SK-N-SH (cell line): ENCODE results near the gene APP. TPM values are rescaled to one million over a fixed set of nuclear protein-coding genes. Genes with fewer than 3 reads are reported as not detected.

Source experiments
- CTCF ChIA-PET: fragments of 300-600, 350-600 bp; formaldehyde crosslinking; extraction: SDS; loops from one replicate; lab custom pipeline; 2021; lab: Yijun Ruan, JAX
- POLR2A ChIA-PET: fragments of 350-600 bp; sonication (Branson Sonifier 250); formaldehyde crosslinking; extraction: SDS; loops from one replicate; lab custom pipeline; 2020; ENCODE audit warnings: antibody characterized with exemption, inconsistent platforms; lab: Yijun Ruan, JAX
- DNase-seq: peaks from one replicate; pipeline ENCODE4 v3.0.0; 2012
- H2AFZ ChIP-seq: fragments of 200-600 bp; sonication (generic); 2 replicates; pipeline ENCODE4 v1.8.1; 2016; ENCODE audit warnings: antibody characterized with exemption, mild to moderate bottlenecking, low read depth
- H3F3A ChIP-seq: fragments of 200-600 bp; sonication (generic); replicated peaks from 2 replicates; pipeline ENCODE3; 2016; ENCODE audit warnings: antibody characterized with exemption, mild to moderate bottlenecking; ENCODE audit not compliant: insufficient read depth
- H3K27ac ChIP-seq, 2 experiments: fragments of 200-500 bp in 1 of 2; fragments of 200-600 bp in 1 of 2; sonication (Bioruptor generic) in 1 of 2; sonication (generic), shearing (Covaris generic) in 1 of 2; 2 replicates each; pipeline versions ENCODE4 v1.5.1 to v1.6.1; 2014 to 2016; ENCODE audit warnings: low read depth in 2 of 2, inconsistent platforms in 1 of 2, low read length in 1 of 2, mild to moderate bottlenecking in 1 of 2, mixed read lengths in 1 of 2
- H3K27me3 ChIP-seq: fragments of 200-600 bp; sonication (generic), shearing (Covaris generic); 2 replicates; pipeline ENCODE4 v1.6.1; 2016; ENCODE audit warnings: mixed run types; ENCODE audit not compliant: insufficient read depth
- H3K36me3 ChIP-seq, 2 experiments: fragments of 200-500 bp in 1 of 2; fragments of 200-600 bp in 1 of 2; sonication (Bioruptor generic) in 1 of 2; sonication (generic) in 1 of 2; replicated peaks in 1 of 2; 2 replicates each; pipeline versions ENCODE3 to v1.5.1; 2014 to 2016; ENCODE audit warnings: low read length in 1 of 2, mild to moderate bottlenecking in 1 of 2; ENCODE audit not compliant: insufficient read depth in 2 of 2, control insufficient read depth in 1 of 2
- H3K4me1 ChIP-seq, 2 experiments: fragments of 200-500 bp in 1 of 2; fragments of 200-600 bp in 1 of 2; sonication (Bioruptor generic) in 1 of 2; sonication (generic), shearing (Covaris generic) in 1 of 2; 2 replicates each; pipeline versions ENCODE4 v1.5.1 to v1.6.1; 2014 to 2016; ENCODE audit warnings: low read depth in 1 of 2, low read length in 1 of 2, mixed run types in 1 of 2; ENCODE audit not compliant: insufficient read depth in 2 of 2, control insufficient read depth in 1 of 2
- H3K4me2 ChIP-seq: fragments of 200-600 bp; sonication (generic), shearing (Covaris generic); 2 replicates; pipeline ENCODE4 v1.6.1; 2017; ENCODE audit warnings: mixed run types
- H3K4me3 ChIP-seq, 2 experiments: fragments of 200-500 bp in 1 of 2; fragments of 200-600 bp in 1 of 2; sonication (Bioruptor generic) in 1 of 2; sonication (generic), shearing (Covaris generic) in 1 of 2; 2 replicates each; pipeline versions ENCODE4 v1.5.1 to v1.8.1; 2014 to 2016; ENCODE audit warnings: low read depth in 2 of 2, inconsistent platforms in 1 of 2, low read length in 1 of 2, mild to moderate bottlenecking in 1 of 2, mixed read lengths in 1 of 2, moderate library complexity in 1 of 2
- H3K79me2 ChIP-seq: fragments of 200-600 bp; sonication (generic); 2 replicates; pipeline ENCODE4 v1.8.1; 2017; ENCODE audit warnings: mild to moderate bottlenecking; ENCODE audit not compliant: insufficient read depth
- H3K9ac ChIP-seq: fragments of 200-600 bp; sonication (generic); 2 replicates; pipeline ENCODE4 v1.6.1; 2017; ENCODE audit warnings: mixed run types
- H3K9me2 ChIP-seq: fragments of 200-600 bp; sonication (generic); 2 replicates; pipeline ENCODE4 v1.6.1; 2017; ENCODE audit warnings: mixed run types
- H3K9me3 ChIP-seq: fragments of 200-600 bp; sonication (generic); 2 replicates; pipeline ENCODE4 v1.6.1; 2017; ENCODE audit warnings: mixed run types, mild to moderate bottlenecking, moderate library complexity
- H4K20me1 ChIP-seq: fragments of 200-600 bp; sonication (generic); 2 replicates; pipeline ENCODE4 v1.6.1; 2017; ENCODE audit warnings: mild to moderate bottlenecking, mixed run types; ENCODE audit not compliant: insufficient read depth
- EP300 ChIP-seq, 2 experiments: IDR thresholded peaks; 2 replicates each; pipeline versions ENCODE4 v1.4.0 to v1.6.1; 2012; ENCODE audit warnings: borderline replicate concordance in 1 of 2, low read depth in 1 of 2, low read length in 1 of 2
- FOXJ3 ChIP-seq: sonication (generic); formaldehyde crosslinking; IDR thresholded peaks from 2 replicates; pipeline ENCODE4 v1.5.1; 2020; ENCODE audit warnings: mild to moderate bottlenecking, missing genetic modification reagents
- FOXM1 ChIP-seq: IDR thresholded peaks from 2 replicates; pipeline ENCODE4 v1.4.0; 2012; ENCODE audit warnings: low read depth, mild to moderate bottlenecking
- GATA2 ChIP-seq: sonication (generic); formaldehyde crosslinking; IDR thresholded peaks from 2 replicates; pipeline ENCODE4 v1.5.0; 2020; ENCODE audit warnings: mild to moderate bottlenecking, missing genetic modification reagents
- MEF2A ChIP-seq: IDR thresholded peaks from 2 replicates; pipeline ENCODE4 v1.4.0; 2012; ENCODE audit warnings: low read depth, borderline replicate concordance
- NRF1 ChIP-seq: IDR thresholded peaks from 2 replicates; pipeline ENCODE4 v1.6.1; 2012; ENCODE audit warnings: low read depth, mild to moderate bottlenecking, low read length
- POLR2AphosphoS5 ChIP-seq: IDR thresholded peaks from 2 replicates; pipeline ENCODE4 v1.6.1; 2012; ENCODE audit warnings: low read depth, low read length
- RXRA ChIP-seq: IDR thresholded peaks from 2 replicates; pipeline ENCODE4 v1.4.0; 2012; ENCODE audit warnings: low read depth, mild to moderate bottlenecking, borderline replicate concordance
- TAF1 ChIP-seq: IDR thresholded peaks from 2 replicates; pipeline ENCODE4 v1.6.1; 2012; ENCODE audit warnings: low read depth, mild to moderate bottlenecking, low read length, moderate library complexity, borderline replicate concordance
- TEAD4 ChIP-seq: IDR thresholded peaks from 2 replicates; pipeline ENCODE4 v1.4.0; 2012; ENCODE audit warnings: mild to moderate bottlenecking, borderline replicate concordance; ENCODE audit not compliant: insufficient read depth
- WGBS: methylation state at CpG from one replicate; pipeline ENCODE4 v1.1.6; 2017; ENCODE audit warnings: low lambda C conversion rate; 5-methylcytosine and 5-hydroxymethylcytosine counted together
- polyA plus RNA-seq, 3 experiments: library from polyadenylated mRNA; depleted of rRNA; stranded (reverse); fragments of >200 nt; gene quantifications; 2 replicates each; pipeline ENCODE4 v1.2.3, GENCODE V29; 2012
- TF ChIP-seq, protein P1 (sequence below): fragments of 200-600 bp; sonication (generic); IDR thresholded peaks from 2 replicates; pipeline ENCODE4 v1.6.1; 2017; ENCODE audit warnings: antibody characterized with exemption, mild to moderate bottlenecking, moderate library complexity
- TF ChIP-seq, protein P2 (sequence below): IDR thresholded peaks from 2 replicates; pipeline ENCODE4 v1.4.0; 2012; ENCODE audit warnings: low read depth, borderline replicate concordance
- TF ChIP-seq, protein P3 (sequence below): fragments of 150-350 bp; IDR thresholded peaks from 2 replicates; pipeline ENCODE4 v1.6.1; 2017; ENCODE audit warnings: antibody characterized with exemption, low read length, low read depth, borderline replicate concordance
- TF ChIP-seq, protein P4 (sequence below): IDR thresholded peaks from 2 replicates; pipeline ENCODE4 v1.4.0; 2012; ENCODE audit warnings: low read depth
- TF ChIP-seq, protein P5 (sequence below): IDR thresholded peaks from 2 replicates; pipeline ENCODE4 v1.4.0; 2012; ENCODE audit warnings: low read depth, borderline replicate concordance

APP gene
- polyA plus RNA-seq, 1 of the 3 experiments (the other 2 are of a cell fraction): 780 TPM

DNA sequence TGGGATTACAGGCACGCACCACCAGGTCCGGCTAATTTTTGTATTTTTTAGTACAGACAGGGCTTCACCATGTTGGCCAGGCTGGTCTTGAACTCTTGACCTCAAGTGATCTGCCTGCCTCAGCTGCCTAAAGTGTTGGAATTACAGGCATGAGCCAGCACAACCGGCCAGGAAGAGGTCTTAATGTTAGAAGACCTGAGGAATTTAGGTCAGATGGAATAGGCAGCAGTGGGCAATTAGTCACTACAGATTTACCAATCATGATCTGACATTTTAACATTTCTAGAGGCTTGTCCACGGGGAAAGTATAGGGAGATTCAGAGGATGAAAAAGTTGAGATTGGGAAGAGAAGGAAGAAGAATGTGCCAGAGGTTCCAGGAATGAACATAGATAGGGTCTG lies 8.9 kb upstream of the APP start:
- H3K27me3 ChIP-seq: no peaks in the 10 kb centered on the region
- H3K9me3 ChIP-seq: no peaks in the 10 kb centered on the region
- H3K4me1 ChIP-seq: no peaks in the 10 kb centered on the region
- no peak overlapping the region for H2AFZ ChIP-seq
- no peak overlapping the region for H3K4me2 ChIP-seq
- H3K36me3 ChIP-seq: no peaks in the 10 kb centered on the region
- no peak overlapping the region for H3K27ac ChIP-seq
- no peak for TF ChIP-seq POLR2AphosphoS5
- no peak for TF ChIP-seq RXRA
- TF ChIP-seq, protein P1, sequence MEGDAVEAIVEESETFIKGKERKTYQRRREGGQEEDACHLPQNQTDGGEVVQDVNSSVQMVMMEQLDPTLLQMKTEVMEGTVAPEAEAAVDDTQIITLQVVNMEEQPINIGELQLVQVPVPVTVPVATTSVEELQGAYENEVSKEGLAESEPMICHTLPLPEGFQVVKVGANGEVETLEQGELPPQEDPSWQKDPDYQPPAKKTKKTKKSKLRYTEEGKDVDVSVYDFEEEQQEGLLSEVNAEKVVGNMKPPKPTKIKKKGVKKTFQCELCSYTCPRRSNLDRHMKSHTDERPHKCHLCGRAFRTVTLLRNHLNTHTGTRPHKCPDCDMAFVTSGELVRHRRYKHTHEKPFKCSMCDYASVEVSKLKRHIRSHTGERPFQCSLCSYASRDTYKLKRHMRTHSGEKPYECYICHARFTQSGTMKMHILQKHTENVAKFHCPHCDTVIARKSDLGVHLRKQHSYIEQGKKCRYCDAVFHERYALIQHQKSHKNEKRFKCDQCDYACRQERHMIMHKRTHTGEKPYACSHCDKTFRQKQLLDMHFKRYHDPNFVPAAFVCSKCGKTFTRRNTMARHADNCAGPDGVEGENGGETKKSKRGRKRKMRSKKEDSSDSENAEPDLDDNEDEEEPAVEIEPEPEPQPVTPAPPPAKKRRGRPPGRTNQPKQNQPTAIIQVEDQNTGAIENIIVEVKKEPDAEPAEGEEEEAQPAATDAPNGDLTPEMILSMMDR: no peak
- no peak for TF ChIP-seq NRF1
- CTCF ChIA-PET: interaction anchor here (0.8 kb wide), 1 partner anchor 9 kb away, joined by 3 read pairs; no protein-coding TSS in a partner anchor
- H3K9me2 ChIP-seq: no peaks in the 10 kb centered on the region
- DNase-seq: no peak
- POLR2A ChIA-PET: no interaction called here
- no peaks in the 10 kb centered on the region for H4K20me1 ChIP-seq
- H3K79me2 ChIP-seq: no peaks in the 10 kb centered on the region
- WGBS: 77% methylated on average over 4 of the region's 4 CpGs
- no peak overlapping the region for H3K4me3 ChIP-seq
- no peak overlapping the region for H3K9ac ChIP-seq
- H3F3A ChIP-seq: no peaks in the 10 kb centered on the region

DNA sequence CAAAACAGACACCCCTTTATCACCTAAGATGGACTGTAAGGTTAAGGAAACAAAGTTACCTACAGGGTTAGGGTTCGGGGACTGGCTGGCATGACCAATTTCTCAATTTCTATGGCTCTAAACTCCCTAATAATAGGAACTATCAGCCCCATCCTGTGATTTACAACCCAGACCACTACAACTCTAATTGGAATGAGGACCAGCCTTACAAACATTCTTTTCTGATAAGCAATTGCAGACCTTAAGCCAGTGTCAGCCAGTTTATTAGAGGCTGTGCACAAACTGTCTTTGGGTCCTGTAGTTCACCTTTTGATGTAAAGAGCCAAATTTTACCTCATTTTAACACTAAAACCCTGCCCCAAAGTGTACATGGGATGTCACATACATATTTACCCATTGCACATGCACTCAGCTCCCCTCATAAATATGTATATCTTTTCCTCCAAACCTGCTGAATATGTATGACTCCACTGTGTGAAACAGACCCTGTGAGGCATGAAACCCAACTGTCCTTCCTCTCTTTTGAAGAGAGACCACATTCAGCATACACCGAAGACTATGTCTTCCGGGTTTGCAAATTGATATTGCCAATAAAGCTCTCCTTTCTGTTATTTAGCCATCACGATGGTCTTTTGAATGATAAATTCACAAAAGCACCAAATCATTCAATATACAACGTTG lies 7.3 kb upstream of the APP start:
- DNase-seq: no peak
- POLR2A ChIA-PET: no interaction called here

DNA sequence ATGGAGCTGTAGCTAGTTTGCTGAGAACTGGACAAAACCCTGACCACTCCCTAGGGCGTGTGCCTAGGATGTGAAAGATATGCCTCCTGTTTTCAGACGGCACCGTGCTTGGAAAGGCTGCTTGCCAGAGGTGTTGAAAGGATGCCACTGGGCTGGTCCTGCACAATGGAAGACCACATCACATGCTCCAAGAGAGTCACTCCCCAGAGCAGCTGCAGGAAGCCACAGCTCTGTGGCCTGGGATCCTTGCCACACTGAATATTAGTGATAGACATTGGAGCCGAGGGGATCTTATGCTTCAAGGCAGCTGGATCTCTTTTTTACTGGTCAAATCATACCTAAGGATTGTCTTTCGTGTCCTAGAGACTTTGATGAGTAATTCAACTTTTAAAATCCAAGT lies 6.6 kb upstream of the APP start:
- DNase-seq: no peak
- POLR2A ChIA-PET: no interaction called here
- H3K4me3 ChIP-seq: no peak overlapping the region
- TF ChIP-seq MEF2A (no peak), TEAD4 (no peak), GATA2 (CRISPR knock-in tag) (no peak), FOXM1 (no peak), FOXJ3 (CRISPR knock-in tag) (no peak), TAF1 (no peak)
- TF ChIP-seq, protein P2, sequence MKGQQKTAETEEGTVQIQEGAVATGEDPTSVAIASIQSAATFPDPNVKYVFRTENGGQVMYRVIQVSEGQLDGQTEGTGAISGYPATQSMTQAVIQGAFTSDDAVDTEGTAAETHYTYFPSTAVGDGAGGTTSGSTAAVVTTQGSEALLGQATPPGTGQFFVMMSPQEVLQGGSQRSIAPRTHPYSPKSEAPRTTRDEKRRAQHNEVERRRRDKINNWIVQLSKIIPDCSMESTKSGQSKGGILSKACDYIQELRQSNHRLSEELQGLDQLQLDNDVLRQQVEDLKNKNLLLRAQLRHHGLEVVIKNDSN: no peak
- TF ChIP-seq, protein P3, sequence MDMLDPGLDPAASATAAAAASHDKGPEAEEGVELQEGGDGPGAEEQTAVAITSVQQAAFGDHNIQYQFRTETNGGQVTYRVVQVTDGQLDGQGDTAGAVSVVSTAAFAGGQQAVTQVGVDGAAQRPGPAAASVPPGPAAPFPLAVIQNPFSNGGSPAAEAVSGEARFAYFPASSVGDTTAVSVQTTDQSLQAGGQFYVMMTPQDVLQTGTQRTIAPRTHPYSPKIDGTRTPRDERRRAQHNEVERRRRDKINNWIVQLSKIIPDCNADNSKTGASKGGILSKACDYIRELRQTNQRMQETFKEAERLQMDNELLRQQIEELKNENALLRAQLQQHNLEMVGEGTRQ: no peak
- TF ChIP-seq, protein P4, sequence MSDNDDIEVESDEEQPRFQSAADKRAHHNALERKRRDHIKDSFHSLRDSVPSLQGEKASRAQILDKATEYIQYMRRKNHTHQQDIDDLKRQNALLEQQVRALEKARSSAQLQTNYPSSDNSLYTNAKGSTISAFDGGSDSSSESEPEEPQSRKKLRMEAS: no peak
- TF ChIP-seq, protein P5, sequence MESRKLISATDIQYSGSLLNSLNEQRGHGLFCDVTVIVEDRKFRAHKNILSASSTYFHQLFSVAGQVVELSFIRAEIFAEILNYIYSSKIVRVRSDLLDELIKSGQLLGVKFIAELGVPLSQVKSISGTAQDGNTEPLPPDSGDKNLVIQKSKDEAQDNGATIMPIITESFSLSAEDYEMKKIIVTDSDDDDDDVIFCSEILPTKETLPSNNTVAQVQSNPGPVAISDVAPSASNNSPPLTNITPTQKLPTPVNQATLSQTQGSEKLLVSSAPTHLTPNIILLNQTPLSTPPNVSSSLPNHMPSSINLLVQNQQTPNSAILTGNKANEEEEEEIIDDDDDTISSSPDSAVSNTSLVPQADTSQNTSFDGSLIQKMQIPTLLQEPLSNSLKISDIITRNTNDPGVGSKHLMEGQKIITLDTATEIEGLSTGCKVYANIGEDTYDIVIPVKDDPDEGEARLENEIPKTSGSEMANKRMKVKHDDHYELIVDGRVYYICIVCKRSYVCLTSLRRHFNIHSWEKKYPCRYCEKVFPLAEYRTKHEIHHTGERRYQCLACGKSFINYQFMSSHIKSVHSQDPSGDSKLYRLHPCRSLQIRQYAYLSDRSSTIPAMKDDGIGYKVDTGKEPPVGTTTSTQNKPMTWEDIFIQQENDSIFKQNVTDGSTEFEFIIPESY: no peak

More for the DNA sequence above, 7.3 kb upstream of the APP start:
- no peaks in the 10 kb centered on the region for H4K20me1 ChIP-seq
- H3F3A ChIP-seq: no peaks in the 10 kb centered on the region
- 69% methylated on average over 5 of the region's 5 CpGs for WGBS
- no peaks in the 10 kb centered on the region for H3K9me2 ChIP-seq
- H3K27me3 ChIP-seq: no peaks in the 10 kb centered on the region
- H3K9me3 ChIP-seq: no peaks in the 10 kb centered on the region
- H3K4me1 ChIP-seq: peaks cover 0 to 2% of the 10 kb centered on the region in 2 experiments; a peak in 1 of 4 replicates
- H3K4me3 ChIP-seq: no peak overlapping the region
- H3K9ac ChIP-seq: no peak overlapping the region
- H3K79me2 ChIP-seq: no peaks in the 10 kb centered on the region
- TF ChIP-seq MEF2A: no peak
- no peak for TF ChIP-seq RXRA
- TF ChIP-seq EP300 (IDR thresholded peaks at IDR 0.05; ENCODE audit: borderline replicate concordance in 1 of 2, low read depth in 1 of 2, low read length in 1 of 2): no peak
- CTCF ChIA-PET: interaction anchor here (1.2 to 1.7 kb wide), 2 partner anchors 539 to 555 kb away, joined by 3 to 8 read pairs; no protein-coding TSS in a partner anchor
- no peaks in the 10 kb centered on the region for H3K36me3 ChIP-seq
- no peak overlapping the region for H3K4me2 ChIP-seq
- H2AFZ ChIP-seq: no peak overlapping the region
- H3K27ac ChIP-seq: no peak overlapping the region

More for the DNA sequence above, 6.6 kb upstream of the APP start:
- CTCF ChIA-PET: interaction anchor here (1.7 kb wide), 1 partner anchor 540 kb away, joined by 8 read pairs; no protein-coding TSS in a partner anchor
- no peak overlapping the region for H3K9ac ChIP-seq
- H3K4me2 ChIP-seq: no peak overlapping the region
- 71% methylated on average over 5 of the region's 5 CpGs for WGBS
- H4K20me1 ChIP-seq: no peaks in the 10 kb centered on the region
- H3F3A ChIP-seq: no peaks in the 10 kb centered on the region
- no peaks in the 10 kb centered on the region for H3K27me3 ChIP-seq
- peaks cover 0 to 2% of the 10 kb centered on the region in 2 experiments; a peak in 1 of 4 replicates for H3K4me1 ChIP-seq
- no peaks in the 10 kb centered on the region for H3K9me2 ChIP-seq
- no peak overlapping the region for H2AFZ ChIP-seq
- no peaks in the 10 kb centered on the region for H3K36me3 ChIP-seq
- no peak overlapping the region for H3K27ac ChIP-seq
- no peaks in the 10 kb centered on the region for H3K9me3 ChIP-seq
- H3K79me2 ChIP-seq: no peaks in the 10 kb centered on the region
